Putamen (tissue), 1 donor: ENCODE measurements around the gene ROS1.
"Not testable (repeated sequence)": the region's sequence is repeated elsewhere in the genome, so short reads cannot be mapped to it uniquely, and the experiment has no call there.

Source experiments
- DNase-seq: peaks from one replicate; pipeline ENCODE4 v3.0.0-alpha.2; 2016; ENCODE audit warnings: low spot score

Gene ROS1

DNA sequence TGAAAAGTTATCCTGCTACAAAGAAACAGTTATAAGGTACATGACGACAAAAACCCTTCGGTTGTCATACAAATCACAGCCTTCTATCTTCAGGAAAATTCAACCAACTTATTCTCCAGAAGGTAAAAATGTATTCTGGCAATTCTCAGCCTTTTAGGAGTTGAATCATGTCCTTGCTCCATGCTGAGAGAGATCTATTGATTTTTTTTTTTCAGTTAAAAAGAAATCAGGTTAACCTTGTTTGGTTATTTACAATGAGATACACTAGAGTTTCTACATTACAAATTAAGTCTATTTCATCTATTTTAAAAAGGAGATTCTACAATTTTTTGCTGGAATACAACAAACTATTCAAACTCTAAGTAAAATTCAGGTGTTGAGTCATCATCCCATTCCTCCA is 45.4 kb downstream of the ROS1 start:
- no peak for DNase-seq

DNA sequence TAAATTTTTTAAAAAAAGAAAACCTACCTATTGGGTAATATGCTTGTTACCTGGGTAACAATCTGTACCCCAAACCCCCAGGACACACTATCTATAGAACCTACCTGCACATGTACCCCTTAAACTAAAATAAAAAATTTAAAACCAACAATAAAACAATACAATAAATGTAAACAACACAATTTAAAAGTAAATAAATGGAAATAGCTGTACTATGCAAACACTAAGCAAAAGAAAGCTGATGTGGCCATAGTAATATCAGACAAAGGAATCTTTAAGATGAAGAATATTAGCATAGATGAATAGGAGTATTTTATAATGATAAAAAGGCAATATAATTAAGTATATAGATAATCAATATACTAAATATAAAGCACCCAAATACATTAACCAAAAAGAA is 50.3 kb downstream of the ROS1 start:
- no peak for DNase-seq

DNA sequence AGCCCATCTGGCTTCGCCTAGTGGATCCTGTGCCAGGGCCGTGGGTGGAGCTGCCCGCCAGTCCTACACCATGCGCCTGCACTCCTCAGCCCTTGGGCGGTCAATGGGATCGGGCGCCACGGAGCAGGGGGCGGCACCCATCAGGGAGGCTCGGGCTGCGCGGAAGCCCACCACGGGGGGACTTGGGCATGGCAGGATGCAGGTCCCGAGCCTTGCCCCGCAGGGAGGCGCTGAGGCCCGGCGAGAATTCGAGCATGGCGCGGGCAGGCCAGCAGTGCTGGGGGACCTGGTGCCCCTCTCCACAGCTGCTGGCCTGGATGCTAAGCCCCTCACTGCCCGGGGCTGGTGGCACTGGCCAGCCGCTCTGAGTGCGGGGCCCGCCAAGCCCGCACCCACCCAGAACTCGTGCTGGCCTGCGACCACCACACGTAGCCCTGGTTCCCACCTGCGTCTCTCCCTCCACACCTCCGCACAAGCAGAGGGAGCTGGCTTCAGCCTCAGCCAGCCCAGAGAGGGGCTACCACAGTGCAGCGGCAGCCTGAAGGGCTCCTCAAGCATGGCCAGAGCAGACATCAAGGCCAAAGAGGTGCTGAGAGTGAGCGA is 52.4 kb downstream of the ROS1 start:
- no peak for DNase-seq

DNA sequence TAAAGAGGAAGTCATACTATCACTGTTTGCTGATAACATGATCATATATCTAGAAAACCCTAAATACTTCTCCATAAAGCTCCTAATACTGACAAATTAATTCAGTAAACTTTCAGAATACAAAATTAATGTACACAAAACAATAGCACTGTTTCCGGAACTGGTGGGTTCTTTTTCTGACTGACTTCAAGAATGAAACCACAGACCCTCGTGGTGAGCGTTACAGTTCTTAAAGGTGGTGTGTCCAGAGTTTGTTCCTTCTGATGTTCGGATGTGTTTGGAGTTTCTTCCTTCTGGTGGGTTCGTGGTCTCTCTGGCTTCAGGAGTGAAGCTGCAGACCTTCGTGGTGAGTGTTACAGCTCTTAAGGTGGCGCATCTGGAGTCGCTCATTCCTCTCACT is 53.5 kb downstream of the ROS1 start:
- DNase-seq: not testable (repeated sequence)

DNA sequence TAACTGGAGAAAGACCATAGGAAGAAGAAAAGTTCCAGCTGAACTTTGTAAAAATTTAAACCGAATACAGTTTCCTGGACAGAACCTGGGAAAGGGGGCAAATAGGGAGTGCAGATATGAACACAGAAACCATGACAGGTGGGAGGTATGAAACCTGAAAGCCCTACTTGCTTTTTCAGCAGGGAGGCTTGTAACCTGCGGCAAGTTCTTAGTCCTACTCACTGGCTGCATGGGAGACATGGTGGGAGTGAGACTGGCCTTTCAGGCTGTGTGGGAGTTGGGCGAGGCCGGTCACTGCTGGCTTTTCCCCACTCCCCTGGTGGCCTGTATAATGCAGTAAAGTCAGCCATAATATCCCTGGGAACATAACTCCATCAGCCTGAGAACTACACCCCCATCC is 54.2 kb downstream of the ROS1 start:
- DNase-seq: no peak

DNA sequence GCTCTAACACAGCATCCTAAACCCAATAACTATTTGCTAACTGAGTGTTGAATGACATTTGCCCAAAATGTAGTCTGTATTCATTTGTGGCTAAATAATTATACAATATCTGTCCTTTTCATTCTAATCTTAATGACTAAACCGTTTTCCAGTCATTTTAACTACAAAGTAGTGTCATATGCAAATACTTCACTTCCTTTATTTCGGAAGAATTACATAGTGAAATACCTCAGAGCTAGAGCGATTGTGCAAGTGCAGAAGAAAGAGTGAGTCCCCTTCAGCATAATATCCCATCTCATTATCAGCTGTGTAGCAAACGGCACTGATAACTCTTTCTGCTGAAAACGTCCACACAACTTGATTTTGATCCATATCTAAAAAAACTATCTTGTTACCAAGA is 66.2 kb downstream of the ROS1 start:
- DNase-seq: no peak

DNA sequence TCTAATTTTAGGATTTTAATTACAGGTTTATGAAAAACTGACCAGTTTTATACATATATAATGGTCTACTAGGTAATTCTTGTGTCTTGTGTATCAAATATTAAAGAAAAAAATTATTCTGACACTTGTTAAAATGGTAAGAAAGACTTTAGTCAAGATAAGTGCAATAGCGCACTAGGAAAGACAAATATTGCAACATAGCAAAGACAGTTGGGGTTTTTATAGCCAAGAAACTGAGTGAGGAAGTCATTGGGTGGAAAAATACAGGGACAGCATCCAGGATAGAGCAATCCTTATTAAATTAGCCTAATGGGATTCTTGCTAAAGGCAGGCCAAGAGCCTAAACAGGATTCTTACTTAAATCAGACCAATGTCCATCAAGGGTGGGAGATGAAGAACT is 71.1 kb downstream of the ROS1 start:
- no peak for DNase-seq

DNA sequence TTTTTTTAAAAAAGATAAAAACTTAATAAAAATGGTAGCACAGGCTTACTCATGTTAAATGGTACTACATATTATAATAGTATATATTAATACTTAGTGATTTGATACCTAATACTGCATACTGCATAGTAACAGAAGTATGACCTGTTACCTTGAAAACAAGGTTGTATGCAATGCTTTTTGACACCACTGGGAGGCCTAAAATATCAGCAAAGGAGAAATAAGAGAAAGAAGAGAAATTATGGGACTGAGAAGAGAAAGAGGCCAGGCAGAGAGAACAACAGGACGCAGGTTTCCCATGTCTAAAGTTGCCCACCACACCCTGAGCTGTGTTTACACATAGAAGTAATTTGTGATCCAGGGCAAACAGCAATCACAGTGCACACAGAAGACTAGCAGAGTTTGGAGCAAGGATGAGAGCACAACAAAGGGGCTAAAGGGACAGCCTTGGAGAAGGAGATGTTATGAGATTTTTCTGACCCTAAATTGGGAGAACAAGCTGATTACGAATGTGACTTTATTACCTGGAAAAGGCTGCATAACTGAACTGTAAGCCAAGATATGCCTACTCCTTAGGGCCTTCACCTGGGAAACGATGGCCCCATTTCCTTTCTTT is 73.2 kb downstream of the ROS1 start:
- no peak for DNase-seq

DNA sequence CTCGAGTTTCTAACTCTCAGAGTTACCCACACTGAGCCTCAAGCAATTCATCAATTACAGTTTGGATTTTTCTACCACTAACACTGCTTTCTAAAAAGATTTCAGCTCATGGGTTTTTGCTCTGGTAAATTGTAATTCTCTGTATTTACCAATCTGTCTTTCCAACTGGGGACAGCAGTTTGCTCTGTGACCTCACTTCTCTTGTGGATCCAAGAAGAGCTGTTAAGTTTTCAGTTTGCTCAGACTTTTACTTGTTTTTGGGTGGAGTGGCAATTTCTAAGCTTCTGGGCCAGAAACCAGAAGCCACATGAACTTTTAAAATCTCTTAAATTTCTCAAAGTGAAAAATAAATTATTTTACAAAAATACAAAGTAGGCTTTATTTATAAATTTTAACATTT is 74.2 kb downstream of the ROS1 start:
- no peak for DNase-seq

DNA sequence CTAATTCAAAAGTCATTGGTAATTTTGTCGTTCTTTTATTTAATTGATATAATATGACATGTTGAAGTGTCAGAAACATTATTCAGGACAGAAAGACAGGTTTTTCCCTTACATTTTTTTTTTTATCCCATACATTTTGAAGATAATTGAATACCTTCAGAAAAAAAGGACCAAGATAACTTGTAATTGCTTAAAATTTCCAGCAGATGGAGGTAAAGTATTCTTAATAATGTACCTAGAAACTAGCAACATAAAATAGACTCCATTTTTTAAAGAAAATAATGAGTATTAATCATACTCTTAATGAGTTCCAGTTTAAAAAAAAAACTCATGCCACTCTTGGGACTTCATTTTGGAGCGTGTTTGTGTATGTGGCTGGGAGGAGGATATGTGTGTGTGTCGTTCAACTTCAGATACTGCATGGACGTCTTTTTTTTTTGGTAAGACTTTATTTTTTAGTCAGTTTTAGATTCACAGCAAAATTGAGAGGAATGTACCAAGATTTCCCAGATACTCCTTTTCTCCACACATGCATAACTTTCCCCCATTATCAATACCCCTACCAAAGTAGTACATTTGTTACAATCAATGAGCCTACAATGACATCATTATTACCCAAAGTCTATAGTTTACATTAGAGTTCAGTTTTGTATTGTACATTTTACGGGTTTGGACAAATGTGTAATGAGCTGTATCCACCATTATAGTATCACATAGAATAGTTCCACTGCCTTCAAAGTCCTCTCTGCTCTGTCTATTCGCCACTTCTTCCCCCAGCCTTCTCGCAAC is 79.4 kb downstream of the ROS1 start:
- DNase-seq: peak; percentile 0

DNA sequence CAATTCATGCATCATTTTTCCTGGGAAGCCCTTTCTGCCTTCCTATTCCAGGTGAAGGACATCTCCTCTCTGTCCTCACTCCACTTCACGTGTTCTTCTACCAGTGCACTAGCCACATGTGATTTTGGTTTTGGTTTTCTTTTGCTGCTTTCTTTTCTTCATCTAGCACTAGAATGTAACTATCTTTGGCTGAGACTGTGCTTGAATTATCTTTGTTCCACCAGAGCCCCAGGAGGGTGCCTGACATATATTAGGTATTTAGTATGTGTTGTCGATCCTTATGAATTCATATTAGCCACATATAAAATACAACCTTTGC is 80.5 kb downstream of the ROS1 start:
- no peak for DNase-seq

DNA sequence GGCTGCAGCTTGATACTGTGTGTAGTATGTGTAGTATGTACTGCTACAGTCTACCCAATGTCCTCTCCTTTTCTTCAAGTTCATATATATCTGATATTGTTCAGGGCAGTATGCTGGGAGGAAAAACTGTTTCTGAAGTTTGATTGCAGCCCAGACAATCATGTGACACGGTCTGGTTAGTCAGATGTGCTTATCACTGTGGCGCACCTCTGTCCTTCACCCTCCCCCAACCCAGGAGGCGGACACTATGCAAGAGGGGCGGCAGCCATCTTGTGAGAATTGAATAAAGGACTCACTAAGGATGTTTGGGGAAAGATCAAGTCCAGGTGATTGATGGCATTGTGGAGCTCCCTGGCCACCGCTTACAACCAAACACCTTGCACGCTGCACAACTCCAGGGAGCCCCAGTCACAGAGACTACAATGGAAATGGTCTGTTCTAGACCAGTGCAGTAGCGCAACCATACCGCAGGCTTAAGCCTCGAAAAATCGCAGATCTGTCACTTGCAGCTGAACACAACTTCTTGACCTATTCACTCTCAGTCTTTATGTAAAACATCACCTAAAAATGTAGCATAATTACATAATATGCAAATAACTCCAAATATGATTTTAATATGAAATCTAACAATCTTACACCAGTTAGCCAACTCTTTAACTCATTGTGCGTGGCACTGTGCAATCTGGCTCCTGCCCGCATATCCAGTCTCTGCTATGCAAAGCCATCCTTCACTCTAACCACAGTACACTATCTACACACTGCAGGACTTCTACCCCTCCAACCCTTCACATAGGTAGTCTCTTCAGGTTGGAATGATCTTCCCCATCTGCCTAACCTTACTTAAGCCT is 81.1 kb downstream of the ROS1 start:
- DNase-seq: no peak

DNA sequence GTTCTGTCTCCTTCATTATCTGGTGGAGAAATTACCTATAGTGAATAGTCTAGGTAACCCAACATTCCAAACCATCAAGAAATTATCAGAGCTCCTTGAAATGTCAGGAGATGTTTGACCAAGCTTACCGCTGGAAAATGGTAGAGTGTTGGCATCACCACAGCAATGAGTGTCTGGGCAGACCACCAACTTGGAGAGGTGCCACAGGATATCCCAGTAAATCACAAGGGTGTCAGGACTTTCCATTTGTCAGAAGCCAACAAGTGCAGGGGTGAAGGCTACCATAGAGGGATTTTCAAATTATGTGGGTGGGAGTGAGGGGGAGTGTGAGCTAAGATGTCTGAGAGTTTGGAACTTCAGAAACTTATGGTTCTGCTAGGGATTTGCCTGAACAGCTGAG is 87.2 kb downstream of the ROS1 start:
- DNase-seq: no peak

DNA sequence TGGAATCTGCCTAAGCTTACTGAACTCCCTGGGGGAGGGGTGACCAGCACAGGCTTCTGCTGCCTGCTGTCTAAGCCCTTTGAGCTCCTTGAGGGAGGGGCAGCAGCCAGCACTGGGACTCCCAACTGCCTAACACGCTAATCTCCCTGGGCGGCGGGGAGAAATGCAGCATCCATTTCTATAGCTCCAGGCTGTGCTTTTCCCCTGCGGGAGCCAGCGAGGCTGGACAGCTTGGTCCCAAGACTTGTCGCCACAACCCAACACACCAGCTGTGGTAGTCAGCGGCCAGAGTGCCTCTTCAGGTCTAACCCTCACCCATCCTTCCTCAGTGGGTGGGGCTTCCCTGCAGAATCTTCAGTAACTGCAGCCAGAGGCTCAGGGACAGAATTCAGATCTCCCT is 95.8 kb downstream of the ROS1 start:
- DNase-seq: no peak

DNA sequence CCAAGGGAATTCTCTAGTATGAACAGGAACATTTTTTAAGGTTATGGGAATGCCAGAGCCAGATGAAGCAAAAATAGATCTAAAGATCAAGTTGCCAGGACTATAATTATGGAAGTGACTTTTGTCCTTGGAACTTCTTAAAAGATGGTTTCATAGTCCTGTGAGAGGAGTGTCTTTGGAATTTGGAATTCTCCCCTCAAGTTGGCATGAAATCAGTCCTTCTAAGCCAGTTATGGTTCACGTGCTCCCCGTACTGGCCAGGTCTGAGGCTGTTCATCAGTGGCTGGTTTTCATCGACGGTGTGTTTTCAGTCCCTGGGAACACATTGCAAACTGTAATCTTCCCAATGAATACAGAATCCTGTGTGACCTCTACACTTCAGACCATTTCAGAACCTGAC is 97.2 kb downstream of the ROS1 start:
- no peak for DNase-seq

DNA sequence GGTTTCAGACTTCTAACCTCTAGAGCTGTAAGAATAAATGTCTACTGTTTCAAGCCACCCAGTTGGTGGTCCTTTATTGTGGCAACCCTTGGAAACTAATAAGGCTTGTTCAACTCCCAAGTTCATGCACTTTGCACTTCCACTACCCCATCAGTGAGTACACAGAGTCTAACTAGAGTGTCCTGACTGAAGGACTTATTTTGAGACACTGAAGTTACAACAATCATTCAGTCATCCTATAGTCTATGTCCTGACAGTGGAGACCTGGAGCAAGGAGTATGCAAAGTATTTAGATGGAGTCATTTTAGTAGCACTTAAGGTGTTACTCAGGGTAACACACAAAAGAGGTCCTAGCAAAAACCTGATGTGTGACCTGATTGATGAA is 97.7 kb downstream of the ROS1 start:
- DNase-seq: no peak

DNA sequence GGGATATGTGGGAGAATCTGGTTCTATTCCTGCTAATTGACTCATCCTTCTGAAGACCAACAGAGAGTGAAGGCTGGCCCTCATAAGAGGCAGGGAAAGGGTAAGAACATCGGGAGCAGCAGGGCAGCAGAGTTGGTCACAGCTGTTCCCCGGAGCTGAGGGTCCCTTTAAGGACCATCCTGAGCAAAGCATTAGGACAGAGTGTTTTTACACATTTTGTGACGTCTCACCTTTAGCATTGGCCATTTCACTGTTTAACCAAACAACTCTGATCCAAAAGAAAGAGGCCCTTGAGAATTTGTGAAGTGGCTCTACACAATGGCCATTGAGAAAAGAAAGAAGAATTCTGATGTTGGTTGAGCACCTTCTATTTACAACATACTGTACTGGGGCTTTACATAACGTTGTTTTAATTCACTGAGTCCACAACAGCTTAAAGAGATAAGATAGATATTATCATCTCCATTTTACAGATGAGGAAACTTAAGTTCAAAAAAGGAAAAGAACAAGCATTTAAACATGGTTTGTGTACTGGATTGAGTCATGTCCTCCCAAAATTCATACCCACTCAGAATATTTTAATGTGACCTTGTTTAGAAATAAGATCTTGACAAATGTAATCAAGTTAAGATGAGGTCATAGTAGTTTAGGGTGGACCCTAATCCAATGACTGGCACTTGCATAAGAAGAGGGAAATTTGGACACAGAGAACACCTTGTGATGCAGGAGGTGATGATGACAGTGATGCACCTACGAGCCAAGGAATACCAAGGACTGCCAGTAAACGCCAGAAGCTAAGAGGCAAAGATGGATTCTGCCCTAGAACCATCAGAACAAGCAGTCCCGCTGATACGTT is 98.4 kb downstream of the ROS1 start:
- DNase-seq: no peak

DNA sequence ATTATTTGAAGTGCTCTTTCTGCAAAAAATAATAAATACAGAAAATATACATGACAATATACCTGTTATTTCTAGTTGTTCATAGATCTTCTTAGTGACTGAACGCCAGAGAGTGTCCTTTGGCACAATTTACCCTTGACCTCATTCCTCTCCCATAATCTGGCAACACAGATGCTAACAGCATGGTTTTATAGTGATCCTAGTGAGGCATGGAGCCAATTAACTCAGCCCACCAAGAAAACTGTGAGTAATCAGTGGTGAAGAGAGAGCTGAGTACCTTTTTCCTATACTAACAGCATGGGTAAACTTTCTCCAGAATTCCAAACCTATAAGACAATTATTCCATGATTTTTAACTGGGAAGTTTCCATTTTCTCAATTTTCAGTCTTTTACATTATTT is 99.3 kb downstream of the ROS1 start:
- DNase-seq: no peak

DNA sequence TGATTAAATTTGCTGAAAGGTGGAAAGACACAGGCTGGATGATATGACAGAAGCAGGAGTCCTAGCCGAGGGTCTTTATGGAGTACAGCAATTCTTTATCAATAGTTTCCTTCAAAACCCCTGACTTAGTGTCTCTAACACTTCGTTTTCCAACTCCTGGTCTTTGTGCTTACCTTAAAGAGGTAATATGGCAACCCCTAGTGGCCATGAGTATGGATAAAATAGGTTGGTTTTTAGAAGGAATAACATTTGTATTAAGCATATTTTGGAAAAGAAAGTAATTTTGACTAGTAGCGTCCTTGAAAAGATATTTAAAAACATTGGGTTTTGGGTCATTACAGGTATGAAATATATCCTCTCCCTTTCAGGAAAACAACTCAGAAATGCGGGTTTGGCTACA is 108.5 kb downstream of the ROS1 start:
- DNase-seq: no peak

DNA sequence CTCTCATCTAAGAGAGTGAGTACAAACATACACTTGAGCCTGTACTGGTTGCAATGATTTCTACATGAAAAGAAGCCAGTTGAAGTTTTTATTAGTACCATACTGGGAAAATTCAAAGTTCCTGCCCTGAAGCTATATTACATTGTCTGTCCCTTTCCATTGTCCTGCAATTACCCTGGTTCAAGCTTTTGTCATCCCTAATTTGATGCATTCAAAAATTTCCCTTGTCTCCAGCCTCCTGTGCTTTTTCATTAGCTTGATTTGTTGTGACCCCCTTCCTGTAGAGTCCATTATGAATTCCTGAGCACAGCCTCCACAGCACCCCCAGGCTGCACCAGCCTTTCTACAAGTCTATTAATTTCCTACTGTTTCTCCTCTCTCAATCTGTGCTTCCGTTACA is 114.0 kb downstream of the ROS1 start:
- no peak for DNase-seq

DNA sequence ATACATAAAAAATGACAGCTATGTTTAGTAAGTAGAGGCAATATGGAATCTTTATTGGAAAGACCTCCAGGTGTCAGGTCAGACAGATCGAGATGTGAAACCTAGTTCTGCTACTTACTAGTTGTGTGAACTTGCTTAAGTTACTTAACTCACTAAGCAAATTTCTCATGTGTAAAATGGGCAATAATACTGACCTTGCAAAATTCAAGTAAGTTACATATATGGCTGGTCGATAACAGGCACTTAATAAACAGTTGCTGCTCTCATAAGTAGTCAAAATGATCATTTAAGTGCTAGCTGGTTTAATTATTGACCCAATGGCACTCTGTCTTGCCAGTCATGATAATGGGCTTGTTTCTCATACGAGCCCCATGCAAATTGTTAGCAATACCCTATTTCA is 114.4 kb downstream of the ROS1 start:
- DNase-seq: no peak

DNA sequence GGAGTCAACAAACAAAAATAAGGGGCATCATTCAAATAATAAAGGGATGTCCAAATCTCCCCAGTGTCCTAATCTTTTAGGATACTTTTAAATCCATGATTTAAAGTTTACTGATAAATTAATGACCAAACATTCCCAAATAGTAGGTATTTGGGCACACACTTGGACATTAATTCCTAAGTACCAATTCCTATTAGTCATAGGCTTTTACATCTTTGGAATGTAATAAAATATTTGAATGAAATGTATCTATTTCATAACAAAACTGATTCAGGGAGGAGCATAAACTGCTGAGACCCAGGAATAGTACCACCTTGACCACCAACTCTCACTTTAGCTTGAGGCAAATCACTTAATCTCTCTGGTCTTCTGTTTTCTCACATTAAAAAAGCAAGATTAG is 116.1 kb downstream of the ROS1 start:
- no peak for DNase-seq
